ENCODE data around the gene AKT3.

DNA sequence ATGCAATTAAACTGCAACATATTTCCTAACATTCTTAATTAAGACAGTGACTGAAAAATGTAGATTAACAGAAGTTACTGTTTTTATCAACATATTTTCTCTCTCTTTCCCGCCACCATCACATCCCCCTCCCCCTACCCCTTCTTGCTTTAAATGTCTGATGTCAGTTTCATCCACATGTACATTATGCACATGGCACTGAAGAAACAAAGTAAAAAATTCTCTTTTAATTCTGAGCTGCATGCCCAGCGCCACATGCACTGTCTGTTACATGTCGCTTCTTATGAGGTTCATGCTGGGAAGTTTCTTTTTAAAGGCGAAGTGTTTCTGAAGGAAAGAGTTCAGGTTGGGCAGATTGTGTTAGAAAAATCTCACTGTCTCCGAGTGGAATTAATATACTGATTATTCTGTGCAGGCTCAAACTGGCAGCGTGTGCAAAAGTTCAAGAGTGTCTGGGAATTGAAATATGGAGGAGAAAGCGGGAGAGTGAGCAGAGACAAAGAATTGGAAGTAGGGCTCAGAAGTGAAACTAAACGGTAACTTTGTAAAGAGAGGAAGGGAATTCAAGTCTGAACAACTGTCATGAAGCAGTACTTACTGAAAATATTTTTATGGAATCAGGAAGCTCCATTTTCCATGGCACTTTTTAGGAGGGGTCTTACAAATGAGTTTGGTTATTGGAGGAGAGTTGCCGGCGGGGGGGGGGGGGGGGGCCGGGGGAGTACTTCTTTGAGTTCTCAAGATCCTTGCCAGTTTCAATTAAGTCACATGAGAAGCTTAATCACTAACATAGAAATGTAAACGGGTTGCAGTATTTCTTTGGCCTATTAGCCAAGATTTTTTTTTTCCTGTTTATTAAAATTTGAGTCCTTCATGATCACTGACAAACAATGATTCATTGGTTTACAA is 376.6 kb downstream of the AKT3 start:
- TF ChIP-seq, protein P1, sequence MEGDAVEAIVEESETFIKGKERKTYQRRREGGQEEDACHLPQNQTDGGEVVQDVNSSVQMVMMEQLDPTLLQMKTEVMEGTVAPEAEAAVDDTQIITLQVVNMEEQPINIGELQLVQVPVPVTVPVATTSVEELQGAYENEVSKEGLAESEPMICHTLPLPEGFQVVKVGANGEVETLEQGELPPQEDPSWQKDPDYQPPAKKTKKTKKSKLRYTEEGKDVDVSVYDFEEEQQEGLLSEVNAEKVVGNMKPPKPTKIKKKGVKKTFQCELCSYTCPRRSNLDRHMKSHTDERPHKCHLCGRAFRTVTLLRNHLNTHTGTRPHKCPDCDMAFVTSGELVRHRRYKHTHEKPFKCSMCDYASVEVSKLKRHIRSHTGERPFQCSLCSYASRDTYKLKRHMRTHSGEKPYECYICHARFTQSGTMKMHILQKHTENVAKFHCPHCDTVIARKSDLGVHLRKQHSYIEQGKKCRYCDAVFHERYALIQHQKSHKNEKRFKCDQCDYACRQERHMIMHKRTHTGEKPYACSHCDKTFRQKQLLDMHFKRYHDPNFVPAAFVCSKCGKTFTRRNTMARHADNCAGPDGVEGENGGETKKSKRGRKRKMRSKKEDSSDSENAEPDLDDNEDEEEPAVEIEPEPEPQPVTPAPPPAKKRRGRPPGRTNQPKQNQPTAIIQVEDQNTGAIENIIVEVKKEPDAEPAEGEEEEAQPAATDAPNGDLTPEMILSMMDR (IDR thresholded peaks at IDR 0.05), result no peak
- no peak for TF ChIP-seq POLR2A (IDR thresholded peaks at IDR 0.05)
